Suprapubic skin (tissue), 4 donors: ENCODE data around the gene FRMD4A. TPM values are rescaled to one million over a fixed set of nuclear protein-coding genes. Genes with fewer than 3 reads are reported as not detected.

Experiments
- DNase-seq, 2 donors: peaks; one replicate each; pipeline ENCODE4 v3.0.0-alpha.2; 2019; ENCODE audit warnings: low spot score in 2 of 2
- H3K27ac ChIP-seq: fragments of 200-600 bp; sonication (generic); one replicate; pipeline ENCODE4 v1.5.1; 2019
- H3K27me3 ChIP-seq: fragments of 200-600 bp; sonication (generic); one replicate; pipeline ENCODE4 v1.5.1; 2019
- H3K36me3 ChIP-seq: fragments of 200-600 bp; sonication (generic); one replicate; pipeline ENCODE4 v1.5.1; 2019
- H3K4me1 ChIP-seq: fragments of 200-600 bp; sonication (generic); one replicate; pipeline ENCODE4 v1.5.1; 2019
- H3K4me3 ChIP-seq: fragments of 200-600 bp; sonication (generic); one replicate; pipeline ENCODE4 v1.5.1; 2019; ENCODE audit warnings: mild to moderate bottlenecking
- H3K9me3 ChIP-seq: fragments of 200-600 bp; sonication (generic); one replicate; pipeline ENCODE4 v1.5.1; 2019
- EP300 ChIP-seq: sonication (generic); formaldehyde crosslinking; IDR thresholded peaks from one replicate; pipeline ENCODE4 v1.6.1; 2017; ENCODE audit warnings: antibody characterized with exemption
- POLR2A ChIP-seq, 2 donors: fragments of 450-650 bp; IDR thresholded peaks; one replicate each; pipeline ENCODE4 v1.6.1; 2017; ENCODE audit warnings: antibody characterized with exemption in 2 of 2, mild to moderate bottlenecking in 2 of 2, moderate library complexity in 2 of 2
- POLR2AphosphoS5 ChIP-seq, 3 donors: sonication (generic); formaldehyde crosslinking; IDR thresholded peaks; one replicate each; pipeline ENCODE4 v1.6.1; 2017; ENCODE audit warnings: antibody characterized with exemption in 3 of 3
- WGBS: methylation state at CpG from one replicate; pipeline ENCODE4 v1.1.5; 2018; 5-methylcytosine and 5-hydroxymethylcytosine counted together
- total RNA-seq, 4 donors: library from RNA; depleted of rRNA; stranded (reverse); fragments of >200 nt; gene quantifications; one replicate each; pipeline ENCODE4 v1.1.0, GENCODE V29; 2016
- TF ChIP-seq, protein P1 (sequence below), 2 donors: fragments of 200-600 bp in 1 of 2; fragments of 450-650 bp in 1 of 2; sonication (generic) in 1 of 2; IDR thresholded peaks; one replicate each; pipeline ENCODE4 v1.5.1; 2016 to 2019; ENCODE audit warnings: antibody characterized with exemption in 2 of 2, mild to moderate bottlenecking in 1 of 2, moderate library complexity in 1 of 2

FRMD4A gene
- total RNA-seq, 4 donors from 2014 or later: 27.4 to 86.3 (median 58.0) TPM

GRCh38 chr10:13890233-13891127 is 440.2 kb downstream of the FRMD4A start:
- 26% methylated on average over 26 of the region's 26 CpGs for WGBS
- no peak for DNase-seq

DNA sequence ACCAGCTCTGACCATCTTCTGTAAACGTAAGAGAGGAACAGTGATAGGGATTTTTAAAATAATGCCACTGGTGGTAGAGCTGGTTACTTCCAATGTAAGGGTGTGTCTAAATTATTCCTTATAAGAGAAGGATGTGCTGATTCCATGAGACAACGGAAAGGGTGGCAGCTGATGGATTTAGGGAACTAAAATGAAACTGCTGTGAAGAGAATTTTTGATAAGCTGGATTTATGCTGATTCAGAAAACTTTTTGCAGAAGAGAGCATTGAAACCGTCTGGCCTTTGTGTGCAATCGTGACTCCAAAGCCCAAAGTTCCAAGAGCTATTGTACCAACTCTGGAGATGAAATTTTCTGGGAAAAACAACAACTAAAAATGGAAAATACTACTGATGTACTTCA is 443.0 kb downstream of the FRMD4A start:
- Histone ChIP-seq H3K4me1 (peaks cover 16% of the 10 kb centered on the region), H3K36me3 (no peaks in the 10 kb centered on the region), H3K27ac (no peak overlapping the region), H3K4me3 (no peak overlapping the region), H3K27me3 (peaks cover 22% of the 10 kb centered on the region), H3K9me3 (no peaks in the 10 kb centered on the region)
- TF ChIP-seq, protein P1, sequence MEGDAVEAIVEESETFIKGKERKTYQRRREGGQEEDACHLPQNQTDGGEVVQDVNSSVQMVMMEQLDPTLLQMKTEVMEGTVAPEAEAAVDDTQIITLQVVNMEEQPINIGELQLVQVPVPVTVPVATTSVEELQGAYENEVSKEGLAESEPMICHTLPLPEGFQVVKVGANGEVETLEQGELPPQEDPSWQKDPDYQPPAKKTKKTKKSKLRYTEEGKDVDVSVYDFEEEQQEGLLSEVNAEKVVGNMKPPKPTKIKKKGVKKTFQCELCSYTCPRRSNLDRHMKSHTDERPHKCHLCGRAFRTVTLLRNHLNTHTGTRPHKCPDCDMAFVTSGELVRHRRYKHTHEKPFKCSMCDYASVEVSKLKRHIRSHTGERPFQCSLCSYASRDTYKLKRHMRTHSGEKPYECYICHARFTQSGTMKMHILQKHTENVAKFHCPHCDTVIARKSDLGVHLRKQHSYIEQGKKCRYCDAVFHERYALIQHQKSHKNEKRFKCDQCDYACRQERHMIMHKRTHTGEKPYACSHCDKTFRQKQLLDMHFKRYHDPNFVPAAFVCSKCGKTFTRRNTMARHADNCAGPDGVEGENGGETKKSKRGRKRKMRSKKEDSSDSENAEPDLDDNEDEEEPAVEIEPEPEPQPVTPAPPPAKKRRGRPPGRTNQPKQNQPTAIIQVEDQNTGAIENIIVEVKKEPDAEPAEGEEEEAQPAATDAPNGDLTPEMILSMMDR (IDR thresholded peaks at IDR 0.05): no peak
- TF ChIP-seq POLR2AphosphoS5 (IDR thresholded peaks at IDR 0.05) (no peak), POLR2A (IDR thresholded peaks at IDR 0.05) (no peak), EP300 (no peak)
- DNase-seq: no peak
- WGBS: 68% methylated on average over 4 of the region's 4 CpGs

More at GRCh38 chr10:13890233-13891127, 440.2 kb downstream of the FRMD4A start:
- Histone ChIP-seq H3K4me1 (peaks cover 16% of the 10 kb centered on the region), H3K27ac (no peak overlapping the region), H3K9me3 (no peaks in the 10 kb centered on the region), H3K27me3 (peaks cover 34% of the 10 kb centered on the region), H3K4me3 (peak overlapping the region; percentile 56), H3K36me3 (no peaks in the 10 kb centered on the region)
- TF ChIP-seq, protein P1 (IDR thresholded peaks at IDR 0.05): no peak
- TF ChIP-seq POLR2AphosphoS5 (IDR thresholded peaks at IDR 0.05): no peak
- no peak for TF ChIP-seq EP300
- TF ChIP-seq POLR2A (IDR thresholded peaks at IDR 0.05): no peak

DNA sequence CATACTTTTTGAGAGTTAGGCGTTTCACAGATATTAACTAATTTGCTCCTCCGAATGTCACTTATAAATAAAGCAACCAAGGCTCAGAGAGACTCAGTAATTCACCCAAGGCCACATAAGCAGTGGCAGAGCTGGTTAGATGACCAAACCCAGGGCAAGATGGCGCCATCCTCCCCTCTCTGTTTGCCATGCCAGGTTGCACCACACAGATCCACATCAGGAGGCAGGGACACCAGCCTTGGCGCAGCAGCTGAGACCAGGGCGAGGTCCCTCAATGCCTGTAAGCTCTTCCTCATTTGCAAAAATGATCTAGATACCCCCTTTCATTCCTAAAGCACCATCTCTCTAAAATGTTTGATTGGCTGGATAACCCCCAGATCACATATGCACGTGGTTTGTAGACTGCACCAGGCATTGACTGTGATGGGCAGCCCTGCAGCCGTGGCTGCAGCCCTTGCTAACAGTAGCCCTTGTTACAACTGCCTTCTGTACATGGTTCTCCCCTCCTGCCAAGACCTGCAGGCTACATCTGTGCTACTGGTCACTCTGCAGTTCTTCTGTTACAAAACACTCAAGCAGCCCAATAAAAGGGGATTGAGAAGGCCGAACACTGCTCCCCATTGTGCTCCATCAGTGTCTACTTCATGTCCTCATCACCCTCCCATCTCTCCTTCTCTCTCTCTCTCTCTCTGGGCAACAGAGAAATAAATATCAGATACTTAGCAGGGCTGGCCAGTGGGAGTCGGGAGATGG is 445.3 kb downstream of the FRMD4A start:
- Histone ChIP-seq H3K4me1 (peaks cover 3% of the 10 kb centered on the region), H3K9me3 (no peaks in the 10 kb centered on the region), H3K36me3 (no peaks in the 10 kb centered on the region), H3K27me3 (peaks cover 4% of the 10 kb centered on the region), H3K27ac (no peak overlapping the region), H3K4me3 (no peak overlapping the region)
- TF ChIP-seq POLR2AphosphoS5 (IDR thresholded peaks at IDR 0.05) (no peak), EP300 (no peak), POLR2A (IDR thresholded peaks at IDR 0.05) (no peak)
- TF ChIP-seq, protein P1 (IDR thresholded peaks at IDR 0.05): no peak
- WGBS: 95% methylated on average over 9 of the region's 9 CpGs
- no peak for DNase-seq

- H3K9me3 ChIP-seq: no peaks in the 10 kb centered on the region
Measured at GRCh38 chr10:13883636-13884444, 446.9 kb downstream of the FRMD4A start.

More at GRCh38 chr10:13883636-13884444, 446.9 kb downstream of the FRMD4A start:
- 43% methylated on average over 8 of the region's 8 CpGs for WGBS
- no peak for TF ChIP-seq POLR2A (IDR thresholded peaks at IDR 0.05)
- TF ChIP-seq, protein P1 (IDR thresholded peaks at IDR 0.05): no peak
- TF ChIP-seq EP300: no peak
- TF ChIP-seq POLR2AphosphoS5 (IDR thresholded peaks at IDR 0.05): no peak
- H3K4me1 ChIP-seq: peaks cover 2% of the 10 kb centered on the region
- H3K36me3 ChIP-seq: no peaks in the 10 kb centered on the region
- H3K4me3 ChIP-seq: no peak overlapping the region
- DNase-seq: no peak
- no peak overlapping the region for H3K27ac ChIP-seq
- H3K27me3 ChIP-seq: no peaks in the 10 kb centered on the region
